ENCODE measurements around the gene PRR19. TPM values are rescaled to one million over a fixed set of nuclear protein-coding genes. Genes with fewer than 3 reads are reported as not detected.
A peak's percentile ranks its signal among the peaks of the same experiment; 100 is the strongest.

The PRR19 gene
- total RNA-seq, 4 donors from 2014 or later = 0.17 to 0.50 TPM; not detected in 2

GRCh38 chr19:42287017-42287826, 14.7 kb upstream of the PRR19 start:
- WGBS = 85% methylated on average over 26 of the region's 30 CpGs
- H3K4me1 ChIP-seq = peaks cover 38 to 55% (median 44%) of the 10 kb centered on the region in 4 donors
- H3K36me3 ChIP-seq = peaks cover 37 to 55% (median 55%) of the 10 kb centered on the region in 4 donors
- peak overlapping the region; percentile 87 to 98 (median 92) for H3K27ac ChIP-seq (replicated peaks in 1 of 4)
- H3K9me3 ChIP-seq = no peaks in the 10 kb centered on the region
- H3K4me3 ChIP-seq = no peak overlapping the region
- no peaks in the 10 kb centered on the region for H3K27me3 ChIP-seq
- no peak for TF ChIP-seq POLR2AphosphoS5 (IDR thresholded peaks at IDR 0.05)
- TF ChIP-seq EP300 (IDR thresholded peaks at IDR 0.05) = no peak
- no peak for TF ChIP-seq CTCF (IDR thresholded peaks at IDR 0.05)
- no peak for TF ChIP-seq POLR2A (IDR thresholded peaks at IDR 0.05; ENCODE audit: low read depth)
- intact Hi-C loops (cut with DNase I) = no loop called here
- DNase-seq (ENCODE audit: extremely low spot score) = no peak

GRCh38 chr19:42287827-42288107, 14.2 kb upstream of the PRR19 start:
- Histone ChIP-seq H3K36me3 (peaks cover 43 to 61% (median 60%) of the 10 kb centered on the region in 4 donors), H3K4me3 (no peak overlapping the region), H3K4me1 (peaks cover 32 to 49% (median 38%) of the 10 kb centered on the region in 4 donors), H3K9me3 (no peaks in the 10 kb centered on the region), H3K27me3 (no peaks in the 10 kb centered on the region), H3K27ac (replicated peaks in 1 of 4) (peak overlapping the region in 1 of 4 donors; percentile 7)
- no peak for TF ChIP-seq EP300 (IDR thresholded peaks at IDR 0.05)
- no peak for TF ChIP-seq POLR2A (IDR thresholded peaks at IDR 0.05; ENCODE audit: low read depth)
- no peak for TF ChIP-seq POLR2AphosphoS5 (IDR thresholded peaks at IDR 0.05)
- TF ChIP-seq CTCF (IDR thresholded peaks at IDR 0.05) = no peak
- DNase-seq (ENCODE audit: extremely low spot score) = no peak
- WGBS = 83% methylated on average over 10 of the region's 10 CpGs
- intact Hi-C loops (cut with DNase I) = no loop called here

- Histone ChIP-seq H3K9me3 (no peaks in the 10 kb centered on the region), H3K4me1 (peaks cover 26 to 43% (median 32%) of the 10 kb centered on the region in 4 donors), H3K36me3 (peaks cover 49 to 67% (median 66%) of the 10 kb centered on the region in 4 donors), H3K27me3 (no peaks in the 10 kb centered on the region), H3K27ac (replicated peaks in 1 of 4) (no peak overlapping the region), H3K4me3 (no peak overlapping the region)
- TF ChIP-seq EP300 (IDR thresholded peaks at IDR 0.05) (no peak), POLR2AphosphoS5 (IDR thresholded peaks at IDR 0.05) (no peak), POLR2A (IDR thresholded peaks at IDR 0.05; ENCODE audit: low read depth) (no peak), CTCF (IDR thresholded peaks at IDR 0.05) (no peak)
- WGBS = 100% methylated on average over 1 of the region's 4 CpGs
- no peak for DNase-seq (ENCODE audit: extremely low spot score)
- intact Hi-C loops (cut with DNase I) = no loop called here
Observed at GRCh38 chr19:42288387-42288786, 13.5 kb upstream of the PRR19 start.

GRCh38 chr19:42288881-42289555, 12.9 kb upstream of the PRR19 start:
- DNase-seq (ENCODE audit: extremely low spot score) = no peak
- WGBS = 83% methylated on average over 7 of the region's 22 CpGs
- no peak for TF ChIP-seq EP300 (IDR thresholded peaks at IDR 0.05)
- TF ChIP-seq POLR2AphosphoS5 (IDR thresholded peaks at IDR 0.05) = no peak
- no peak for TF ChIP-seq CTCF (IDR thresholded peaks at IDR 0.05)
- no peak for TF ChIP-seq POLR2A (IDR thresholded peaks at IDR 0.05; ENCODE audit: low read depth)
- intact Hi-C loops (cut with DNase I) = no loop called here
- Histone ChIP-seq H3K27ac (replicated peaks in 1 of 4) (no peak overlapping the region), H3K4me3 (no peak overlapping the region), H3K9me3 (no peaks in the 10 kb centered on the region), H3K36me3 (peaks cover 55 to 73% (median 73%) of the 10 kb centered on the region in 4 donors), H3K27me3 (no peaks in the 10 kb centered on the region), H3K4me1 (peaks cover 25 to 41% (median 30%) of the 10 kb centered on the region in 4 donors)
